Neural progenitor cell (in vitro differentiated cells): ENCODE results near the gene ENTPD7.

Source experiments
- EZH2 ChIP-seq: fragments of 200-600 bp; sonication (generic); IDR thresholded peaks from 2 replicates; pipeline ENCODE4 v1.6.1; 2017; ENCODE audit warnings: antibody characterized with exemption, mild to moderate bottlenecking, moderate library complexity
- EZH2phosphoT487 ChIP-seq: fragments of 200-600 bp; sonication (generic); IDR thresholded peaks from 2 replicates; pipeline ENCODE4 v1.6.1; 2017; ENCODE audit warnings: antibody characterized with exemption
- TF ChIP-seq, protein P1 (sequence below): fragments of 200-600 bp; sonication (generic); IDR thresholded peaks from 2 replicates; pipeline ENCODE4 v1.5.1; 2017; ENCODE audit warnings: antibody characterized with exemption, mild to moderate bottlenecking

DNA sequence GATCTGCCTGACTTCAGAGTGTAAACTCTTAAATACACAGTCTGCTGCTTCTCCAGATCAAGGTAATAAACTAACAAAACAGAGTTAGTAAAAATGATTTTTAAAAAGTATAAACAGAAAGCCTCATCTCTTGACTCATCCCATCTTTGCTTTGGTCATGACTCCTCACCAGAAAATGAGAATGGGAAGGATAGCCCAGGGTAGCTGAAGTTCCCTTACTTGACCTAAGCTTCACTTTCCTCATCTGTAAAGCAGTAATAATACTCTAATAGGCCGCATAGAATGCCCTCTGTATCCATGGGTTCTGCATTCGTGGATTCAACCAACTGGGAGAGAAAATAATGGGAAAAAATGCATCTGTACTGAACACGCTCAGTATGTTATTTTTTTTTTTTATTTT lies 27.8 kb upstream of the ENTPD7 start:
- TF ChIP-seq, protein P1, sequence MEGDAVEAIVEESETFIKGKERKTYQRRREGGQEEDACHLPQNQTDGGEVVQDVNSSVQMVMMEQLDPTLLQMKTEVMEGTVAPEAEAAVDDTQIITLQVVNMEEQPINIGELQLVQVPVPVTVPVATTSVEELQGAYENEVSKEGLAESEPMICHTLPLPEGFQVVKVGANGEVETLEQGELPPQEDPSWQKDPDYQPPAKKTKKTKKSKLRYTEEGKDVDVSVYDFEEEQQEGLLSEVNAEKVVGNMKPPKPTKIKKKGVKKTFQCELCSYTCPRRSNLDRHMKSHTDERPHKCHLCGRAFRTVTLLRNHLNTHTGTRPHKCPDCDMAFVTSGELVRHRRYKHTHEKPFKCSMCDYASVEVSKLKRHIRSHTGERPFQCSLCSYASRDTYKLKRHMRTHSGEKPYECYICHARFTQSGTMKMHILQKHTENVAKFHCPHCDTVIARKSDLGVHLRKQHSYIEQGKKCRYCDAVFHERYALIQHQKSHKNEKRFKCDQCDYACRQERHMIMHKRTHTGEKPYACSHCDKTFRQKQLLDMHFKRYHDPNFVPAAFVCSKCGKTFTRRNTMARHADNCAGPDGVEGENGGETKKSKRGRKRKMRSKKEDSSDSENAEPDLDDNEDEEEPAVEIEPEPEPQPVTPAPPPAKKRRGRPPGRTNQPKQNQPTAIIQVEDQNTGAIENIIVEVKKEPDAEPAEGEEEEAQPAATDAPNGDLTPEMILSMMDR, result no peak
- TF ChIP-seq EZH2phosphoT487 (no peak), EZH2 (no peak)
